GM10847 (cell line): ENCODE data around the gene WBP1.

ENCODE experiments used
- POLR2A ChIP-seq: IDR thresholded peaks from 2 replicates; pipeline ENCODE4 v1.6.1; 2011; ENCODE audit not compliant: insufficient read length; ENCODE audit errors: extremely low read depth

The WBP1 gene

DNA sequence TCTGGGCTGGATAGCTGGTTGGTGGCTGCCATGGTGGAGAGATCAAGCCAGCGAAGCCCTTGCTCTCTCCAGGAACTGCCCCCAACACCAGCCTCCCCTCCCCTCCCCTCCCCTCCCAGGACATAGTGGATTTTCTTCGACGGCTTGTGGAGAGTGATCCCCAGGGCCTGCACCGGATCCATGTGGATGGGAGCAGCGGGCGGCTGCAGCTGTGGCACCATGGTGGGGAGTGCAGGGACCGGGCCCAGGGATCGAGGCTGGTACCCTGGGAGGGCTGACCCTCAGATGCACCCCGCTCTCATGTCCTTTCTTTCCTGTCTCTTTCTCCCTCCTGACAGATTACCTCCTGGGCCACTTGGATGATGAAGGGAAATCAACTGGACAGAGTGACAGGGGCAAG, 31.7 kb downstream of the WBP1 start:
- TF ChIP-seq POLR2A, result no peak

DNA sequence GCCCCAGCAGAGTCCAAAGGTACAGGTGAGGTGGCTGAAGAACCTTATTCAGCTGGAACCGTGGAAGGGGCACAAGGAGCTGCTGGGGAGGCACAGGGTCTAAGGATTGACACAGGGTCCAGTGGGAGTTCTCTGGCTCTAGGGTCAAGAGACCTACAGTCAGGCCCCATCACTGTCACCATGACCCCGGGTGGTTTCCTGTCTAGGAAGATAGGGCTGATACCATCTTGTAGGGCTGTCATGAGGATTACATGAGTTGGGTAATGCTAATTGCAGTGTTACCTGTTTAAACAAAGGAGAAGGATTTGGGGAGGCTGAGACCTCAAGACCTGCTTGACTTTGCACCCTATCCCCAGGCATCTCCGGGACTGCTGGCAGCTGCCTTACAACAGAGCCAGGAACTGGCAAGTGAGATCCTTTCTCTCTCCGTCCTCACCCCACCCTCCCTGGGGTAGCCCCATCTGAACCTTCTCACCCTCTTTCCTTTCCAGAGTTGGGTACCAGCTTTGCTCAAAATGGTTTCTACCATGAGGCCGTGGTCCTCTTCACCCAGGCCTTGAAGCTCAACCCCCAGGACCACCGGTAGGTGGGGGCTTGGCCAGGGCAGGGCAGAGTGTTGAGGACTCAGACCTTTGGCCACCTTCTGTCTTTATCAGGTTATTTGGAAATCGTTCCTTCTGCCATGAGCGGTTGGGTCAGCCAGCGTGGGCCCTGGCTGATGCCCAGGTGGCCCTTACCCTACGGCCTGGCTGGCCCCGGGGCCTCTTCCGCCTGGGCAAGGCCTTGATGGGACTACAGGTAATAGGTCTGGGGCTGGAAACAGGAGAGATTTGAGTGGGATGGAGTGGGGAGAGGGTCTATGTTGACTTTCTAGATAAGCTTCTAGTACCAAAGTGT, 33.7 kb downstream of the WBP1 start:
- no peak for TF ChIP-seq POLR2A

DNA sequence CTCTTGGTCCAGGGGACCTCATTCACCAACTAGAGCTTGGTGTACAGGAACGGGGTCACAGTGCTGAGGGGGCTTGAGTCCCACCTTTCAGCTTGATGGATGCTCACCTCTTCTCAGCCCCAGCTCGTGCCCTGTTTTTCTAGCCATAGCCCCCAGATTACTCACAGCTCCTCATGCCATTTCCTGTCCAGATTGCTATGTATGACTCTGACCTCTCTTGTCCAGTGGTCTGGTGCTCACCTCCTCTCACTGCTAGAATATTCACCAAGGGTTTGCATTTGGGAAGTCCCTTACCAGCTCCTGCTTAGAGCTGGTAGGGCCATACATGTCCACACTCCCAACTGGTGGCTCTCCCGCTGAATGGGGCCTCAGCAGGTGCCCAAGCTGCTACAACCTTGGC, 35.3 kb downstream of the WBP1 start:
- TF ChIP-seq POLR2A, result no peak

DNA sequence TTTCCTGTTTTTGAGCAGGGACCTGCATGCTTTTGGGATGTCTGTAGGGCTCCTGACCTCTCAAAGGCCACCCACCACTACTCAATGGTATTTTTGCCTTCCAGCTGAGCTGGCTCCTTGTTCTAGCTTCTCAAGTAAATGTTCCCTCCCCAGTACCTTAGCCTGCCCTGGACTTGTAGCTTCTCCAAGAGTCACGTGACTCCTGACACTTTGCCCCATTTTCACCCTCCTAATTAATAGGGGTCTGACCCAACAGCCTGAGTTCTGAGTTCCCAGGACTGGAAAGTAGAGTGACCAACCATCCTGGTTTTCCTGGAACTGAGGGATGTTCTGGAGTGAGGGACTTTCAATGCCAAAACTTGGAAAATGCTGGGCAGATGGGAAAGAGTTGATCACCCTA, 37.2 kb downstream of the WBP1 start:
- no peak for TF ChIP-seq POLR2A

DNA sequence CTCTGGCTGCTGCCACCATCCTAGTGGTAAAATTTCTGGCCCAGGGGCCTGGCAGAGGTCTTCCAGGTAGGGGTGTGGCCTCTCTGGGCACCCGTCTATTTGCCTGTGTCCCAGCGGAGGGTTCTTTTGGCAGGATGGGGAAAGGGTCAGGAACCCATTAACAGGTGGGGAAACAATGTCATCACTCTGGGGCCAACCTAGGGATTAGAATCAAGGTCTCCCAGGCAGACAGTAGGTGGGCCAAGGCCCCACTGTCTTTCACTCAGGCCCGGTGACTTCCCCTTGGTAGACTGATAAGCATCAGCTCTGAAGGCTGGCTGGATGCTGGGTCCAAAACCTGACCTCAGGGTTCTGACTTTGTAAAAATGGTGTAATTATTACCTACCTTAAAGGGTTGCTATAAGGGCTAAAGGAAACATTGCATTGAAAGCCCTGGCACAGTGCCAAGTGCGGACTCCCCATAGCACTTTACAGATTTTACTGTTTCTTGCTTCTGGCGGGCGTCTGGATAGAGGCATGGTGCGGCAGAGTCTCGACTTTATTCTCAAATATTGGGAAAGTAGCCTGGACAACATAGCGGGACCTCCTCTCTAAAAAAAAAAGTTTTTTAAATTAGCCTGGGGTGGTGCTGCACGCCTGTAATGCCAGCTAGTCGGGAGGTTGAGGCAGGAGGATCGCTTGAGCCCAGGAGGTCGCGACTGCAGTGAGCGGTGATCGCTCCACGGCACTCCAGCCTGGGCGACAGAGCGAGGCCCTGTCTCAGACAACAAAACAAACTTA, 38.9 kb downstream of the WBP1 start:
- no peak for TF ChIP-seq POLR2A

DNA sequence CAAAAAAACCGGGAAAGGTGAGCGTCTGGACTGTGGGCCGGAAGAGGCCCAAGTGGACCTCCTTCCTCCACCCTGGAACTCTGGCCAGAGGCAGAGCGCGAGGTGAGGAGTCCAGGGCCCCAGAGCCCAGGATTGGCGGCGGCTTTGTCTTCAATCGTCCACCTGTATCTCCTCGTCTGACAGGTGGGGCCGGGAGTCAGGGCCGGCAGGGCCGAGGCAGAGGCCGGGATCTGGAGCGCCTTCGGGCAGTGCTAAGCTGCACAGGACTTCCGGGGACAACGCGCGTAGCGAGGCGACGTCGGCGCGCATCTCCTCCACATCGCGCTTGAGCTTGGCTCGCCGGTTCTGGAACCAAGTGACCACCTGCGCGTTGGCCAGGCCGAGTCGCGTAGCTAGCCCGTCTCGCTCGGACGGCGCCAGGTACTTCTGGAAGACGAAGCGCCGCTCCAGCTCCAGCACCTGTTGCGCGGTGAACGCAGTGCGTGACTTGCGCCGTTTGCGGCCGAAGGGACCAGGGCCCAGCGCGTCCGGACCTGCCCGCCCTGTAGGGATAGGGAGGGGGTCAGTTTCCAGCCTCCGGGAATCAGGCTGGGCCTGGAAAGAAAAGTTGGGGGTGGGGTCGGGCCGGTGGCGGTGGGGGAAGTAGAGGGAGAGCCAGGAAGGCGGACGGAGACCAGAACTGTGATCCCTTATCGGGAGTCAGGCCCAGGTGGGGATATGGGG, 39.7 kb downstream of the WBP1 start:
- no peak for TF ChIP-seq POLR2A

DNA sequence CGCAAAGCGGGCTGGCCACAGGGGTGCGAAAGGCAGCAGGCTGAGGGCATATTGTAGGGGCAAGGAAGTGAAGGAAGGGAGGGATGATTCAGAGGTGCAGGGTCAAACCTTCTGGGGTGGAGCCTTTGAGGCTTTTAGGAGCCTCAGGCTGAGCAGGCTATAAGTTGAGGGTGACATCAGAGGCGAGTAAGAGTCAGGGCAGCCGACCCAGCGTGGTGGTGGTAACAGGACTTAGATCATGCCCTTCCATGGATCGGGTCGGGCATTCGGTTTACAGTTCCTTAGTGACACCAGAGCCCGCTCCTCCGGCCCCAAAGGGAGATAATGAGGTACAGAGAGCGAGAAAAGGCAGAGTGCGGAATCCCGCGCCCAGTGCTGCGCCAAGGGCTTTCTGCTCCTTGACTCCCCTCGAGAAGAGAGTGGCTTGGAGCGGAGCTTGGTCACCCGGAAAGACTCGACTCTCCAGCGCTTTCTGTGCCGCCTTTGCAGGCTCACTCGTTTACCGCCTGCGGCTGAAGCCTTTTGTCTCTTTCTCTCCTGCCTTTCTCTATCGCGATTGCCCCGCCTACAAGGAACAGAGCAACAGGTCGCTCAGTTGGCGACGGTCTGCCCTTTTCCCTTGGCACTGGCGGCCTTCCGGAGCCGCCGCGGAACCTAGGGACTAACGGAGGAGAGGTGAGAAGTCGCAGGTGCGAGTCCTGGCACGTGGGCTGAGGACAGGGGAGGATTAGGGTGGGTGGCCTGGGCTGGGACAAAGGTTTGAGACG, 40.4 kb downstream of the WBP1 start:
- no peak for TF ChIP-seq POLR2A

DNA sequence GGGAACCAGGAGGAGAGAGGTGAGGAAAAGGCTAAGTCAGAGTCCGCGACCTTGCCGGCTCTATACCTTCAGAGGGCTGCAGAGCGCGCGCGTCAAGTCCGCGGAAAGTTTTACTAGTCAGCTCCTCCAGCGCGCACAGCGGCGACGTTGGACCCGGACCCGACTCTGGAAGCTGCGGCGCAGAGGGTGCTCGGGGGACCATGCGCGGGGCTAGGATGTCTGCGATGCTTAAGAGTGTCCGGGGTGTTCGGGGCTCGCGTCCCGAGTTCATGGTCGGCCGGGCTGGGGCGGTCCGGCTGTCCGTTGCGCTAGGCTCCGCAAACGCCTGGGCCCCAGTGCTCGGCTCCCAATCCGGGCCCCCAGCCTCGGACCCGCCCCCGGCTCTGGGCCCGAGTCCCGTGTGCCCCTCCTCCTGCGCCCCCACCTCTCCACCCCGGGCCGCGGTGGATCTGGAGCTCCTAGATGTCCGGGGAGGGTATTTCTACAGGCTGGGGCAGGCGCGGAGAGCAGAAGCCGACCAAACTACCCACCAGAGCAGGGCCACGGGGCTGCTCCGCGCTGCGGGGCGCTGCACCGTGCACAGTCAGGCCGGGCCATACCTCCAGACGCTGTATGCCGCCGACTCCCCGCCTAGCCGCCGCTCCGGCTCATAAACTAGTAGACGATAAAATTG, 41.2 kb downstream of the WBP1 start, which contains the start of gene LBX2:
Gene LBX2 (minus strand): TSS at position 337 of the 673 bp plus-strand sequence. CDS start 66 bp downstream, at position 271.
- no peak for TF ChIP-seq POLR2A

DNA sequence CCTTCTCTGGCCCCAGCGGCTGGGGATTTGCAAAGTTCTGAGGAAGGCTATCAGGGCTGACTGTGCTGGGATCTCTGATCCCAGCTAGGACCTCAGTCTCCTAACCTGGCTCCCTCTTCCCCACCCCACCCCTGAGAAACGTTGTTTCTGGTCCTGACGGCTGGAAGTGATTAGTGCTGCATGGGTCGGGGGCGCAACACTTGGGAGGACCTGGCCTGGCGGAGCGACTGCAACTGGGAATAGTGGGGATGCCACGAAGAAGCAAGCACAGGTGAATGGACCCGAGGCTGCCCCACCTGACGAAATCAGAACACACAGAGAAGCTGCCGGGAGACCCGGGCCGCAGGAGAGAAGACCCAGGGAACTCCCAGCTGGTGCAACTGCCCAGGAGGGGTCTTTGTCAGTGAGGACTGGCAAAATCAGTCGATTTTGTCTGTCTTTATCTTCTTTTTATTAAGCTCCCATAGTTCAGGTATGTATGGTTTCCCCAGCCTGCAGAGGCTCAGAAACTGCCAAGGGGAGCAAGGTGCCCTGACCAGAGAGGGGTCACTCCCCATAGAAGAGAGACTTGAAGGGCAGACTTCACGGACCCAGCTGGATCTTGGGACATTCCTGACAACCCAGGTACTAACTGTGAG, 41.8 kb downstream of the WBP1 start:
- no peak for TF ChIP-seq POLR2A

DNA sequence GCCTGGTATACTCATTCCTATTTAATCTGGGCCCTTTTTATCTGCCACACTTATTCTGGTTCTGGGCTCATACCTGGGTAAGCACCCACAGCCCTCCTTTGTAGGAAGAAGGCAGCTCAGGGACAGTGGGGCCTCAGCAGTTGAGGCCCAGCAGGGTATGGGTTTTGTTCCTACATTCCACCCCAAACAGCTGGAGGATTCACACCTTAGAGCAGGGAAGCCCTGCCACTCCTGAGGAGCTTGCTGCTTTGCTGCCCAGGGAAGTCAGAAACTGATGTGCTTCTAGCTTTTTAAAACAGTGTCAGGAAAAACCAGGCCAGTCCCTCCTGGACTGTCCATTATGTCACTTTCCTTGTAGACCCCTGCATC, 42.3 kb downstream of the WBP1 start:
- no peak for TF ChIP-seq POLR2A

DNA sequence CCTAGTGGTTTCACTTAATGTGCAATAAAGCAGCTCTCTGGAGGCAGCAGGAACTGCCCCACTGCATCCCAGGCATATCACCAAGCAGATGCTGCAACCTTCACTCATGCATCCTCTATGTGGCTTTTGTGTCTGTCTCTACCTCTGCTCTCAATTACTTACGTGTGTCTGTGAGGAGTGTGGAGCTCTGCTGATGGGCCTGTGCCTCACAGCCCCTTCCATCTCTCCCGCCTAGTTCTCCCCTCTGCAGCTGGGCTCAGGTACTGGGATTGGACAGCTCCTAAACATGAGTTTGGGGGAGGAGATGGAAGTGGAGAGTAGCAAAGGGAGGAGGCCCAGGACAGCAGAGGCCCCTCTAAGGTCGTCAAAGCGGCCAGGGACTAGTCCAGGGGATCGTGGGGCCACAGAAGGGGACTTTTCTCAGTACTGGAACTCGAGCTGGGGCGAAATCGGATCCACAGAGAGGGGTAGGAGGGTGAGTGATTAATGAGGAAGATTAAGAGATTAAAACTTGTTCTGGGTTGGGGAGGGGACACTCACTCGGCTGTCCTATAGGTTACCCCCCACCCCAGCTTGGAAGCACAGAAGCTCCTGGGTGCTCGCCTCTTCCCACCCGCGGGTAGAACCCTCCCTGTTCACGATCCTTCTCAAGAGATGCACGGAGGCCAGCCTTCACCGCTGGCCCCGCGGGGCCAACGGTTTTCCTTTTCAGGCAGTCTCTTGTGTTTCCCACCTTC, 43.3 kb downstream of the WBP1 start:
- no peak for TF ChIP-seq POLR2A

DNA sequence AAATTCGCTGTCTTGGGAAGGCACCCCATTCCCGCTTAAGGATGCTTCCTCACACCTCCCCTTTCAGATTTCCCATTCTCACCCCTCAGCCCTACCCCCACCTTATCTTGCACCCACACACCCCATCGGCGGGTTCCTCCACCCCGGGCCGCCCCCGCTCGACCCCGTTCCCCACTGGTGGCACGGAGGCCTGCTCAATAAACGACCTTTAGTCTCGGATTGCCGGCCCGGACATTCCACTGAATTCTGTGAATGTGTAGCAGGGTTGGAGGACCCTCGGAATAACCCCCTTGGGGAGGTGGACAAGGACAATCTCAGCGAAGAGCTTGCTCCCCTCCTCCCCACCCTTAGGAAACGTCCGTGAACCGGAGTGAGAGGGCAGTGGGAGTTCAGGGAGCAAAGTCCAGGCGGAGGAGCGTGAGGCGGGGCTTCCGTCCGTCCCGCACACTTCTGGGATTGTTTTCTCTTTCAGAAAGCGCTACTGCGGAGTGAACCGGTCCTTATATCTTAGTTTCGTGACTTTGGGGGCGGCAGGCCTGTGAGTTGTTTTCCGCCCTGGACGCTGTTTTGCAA, 44.0 kb downstream of the WBP1 start:
- TF ChIP-seq POLR2A, result no peak
